Natural killer cell (primary cell): ENCODE measurements around the gene NPW. TPM values are rescaled to one million over a fixed set of nuclear protein-coding genes. Genes with fewer than 3 reads are reported as not detected.

ENCODE experiments used
- ATAC-seq, 3 donors: fragments of 150-1000 bp in 2 of 3; fragments of 200-7000 bp in 1 of 3; cut with Tn5 transposase; 1 replicate in 1 of 3; 2 replicates in 2 of 3; pipeline ENCODE4 v1.10.0; 2021; ENCODE audit warnings: mild to moderate bottlenecking in 2 of 3, moderate library complexity in 2 of 3
- DNase-seq, 2 donors: peaks; one replicate each; pipeline versions ENCODE4 v3.0.0 to v3.0.0-alpha.2; 2013 to 2021; ENCODE audit warnings: mixed read lengths in 1 of 2
- H3K27ac ChIP-seq: one replicate; pipeline ENCODE4 v1.5.1; 2013; ENCODE audit warnings: mild to moderate bottlenecking, low read length
- H3K27me3 ChIP-seq: one replicate; pipeline ENCODE4 v1.6.1; 2013; ENCODE audit warnings: low read length; ENCODE audit not compliant: control insufficient read depth, insufficient read depth
- H3K36me3 ChIP-seq: one replicate; pipeline ENCODE4 v1.6.1; 2013; ENCODE audit warnings: low read length; ENCODE audit not compliant: control insufficient read depth, insufficient read depth
- H3K4me1 ChIP-seq: one replicate; pipeline ENCODE4 v1.6.1; 2013; ENCODE audit warnings: low read length; ENCODE audit not compliant: control insufficient read depth, insufficient read depth
- H3K4me3 ChIP-seq: one replicate; pipeline ENCODE4 v1.5.1; 2013; ENCODE audit warnings: low read length
- H3K9me3 ChIP-seq: one replicate; pipeline ENCODE4 v1.6.1; 2013; ENCODE audit warnings: low read length; ENCODE audit not compliant: control insufficient read depth, insufficient read depth
- H3K27ac Mint-ChIP-seq, 2 donors: one replicate each; pipeline ENCODE4 v1.8.0; 2022; ENCODE audit warnings: mild to moderate bottlenecking in 2 of 2, mixed read lengths in 2 of 2, moderate library complexity in 1 of 2
- H3K27me3 Mint-ChIP-seq, 2 donors: one replicate each; pipeline ENCODE4 v1.8.0; 2022; ENCODE audit warnings: low read depth in 2 of 2, mixed read lengths in 2 of 2
- H3K36me3 Mint-ChIP-seq: one replicate; pipeline ENCODE4 v1.8.0; 2022; ENCODE audit warnings: mixed read lengths
- H3K4me1 Mint-ChIP-seq, 2 donors: one replicate each; pipeline ENCODE4 v1.8.0; 2022; ENCODE audit warnings: mixed read lengths in 2 of 2
- H3K4me3 Mint-ChIP-seq: one replicate; pipeline ENCODE4 v1.8.0; 2022; ENCODE audit warnings: mild to moderate bottlenecking, moderate library complexity, mixed read lengths
- H3K9me3 Mint-ChIP-seq, 2 donors: one replicate each; pipeline ENCODE4 v1.8.0; 2022; ENCODE audit warnings: mixed read lengths in 2 of 2
- CTCF ChIP-seq: fragments of 200-600 bp; IDR thresholded peaks from one replicate; pipeline ENCODE4 v1.8.0; 2022; ENCODE audit warnings: antibody characterized with exemption
- WGBS: methylation state at CpG from one replicate; pipeline ENCODE4 v1.1.7; 2013; ENCODE audit warnings: missing lambda C conversion rate; ENCODE audit not compliant: insufficient coverage; 5-methylcytosine and 5-hydroxymethylcytosine counted together
- intact Hi-C: fragments of 100-400 bp; cut with micrococcal nuclease; formaldehyde crosslinking; loops from one replicate; pipeline ENCODE4 v1.14.2; 2022
- total RNA-seq, 4 donors: library from RNA; stranded (reverse); fragments of 120-200 nt in 1 of 4; gene quantifications; one replicate each; pipeline versions ENCODE4 v1.2.3 to v1.2.4, GENCODE V29; 2013 to 2022

The NPW gene
- total RNA-seq, 3 donors from 2014 or later (not counting 1 experiment from before 2014, with no cell fraction given), result 0.80 TPM; not detected in 2

- Histone ChIP-seq H3K27me3 (peaks cover 9% of the 10 kb centered on the region), H3K27ac (no peak overlapping the region), H3K36me3 (peaks cover 10% of the 10 kb centered on the region), H3K9me3 (no peaks in the 10 kb centered on the region), H3K4me1 (peaks cover 47% of the 10 kb centered on the region), H3K4me3 (no peak overlapping the region)
- H3K4me1 Mint-ChIP-seq, result peaks cover 4 to 37% of the 10 kb centered on the region in 2 donors
- ATAC-seq (no peak), DNase-seq (no peak)
- H3K27ac Mint-ChIP-seq, result no peak overlapping the region
- intact Hi-C loops, result no loop called here
- no peaks in the 10 kb centered on the region for H3K36me3 Mint-ChIP-seq
- H3K27me3 Mint-ChIP-seq, result peaks cover 0 to 7% of the 10 kb centered on the region in 2 donors
- no peak for TF ChIP-seq CTCF
- no peak overlapping the region for H3K4me3 Mint-ChIP-seq
- H3K9me3 Mint-ChIP-seq, result no peaks in the 10 kb centered on the region
- WGBS, result 97% methylated on average over 10 of the region's 10 CpGs
These were observed 32.4 kb upstream of the NPW start for GRCh38 chr16:1987198-1987597.

- peak within 1 kb of the TSS; percentile 55 for H3K4me3 ChIP-seq
- peaks cover 10% of the 10 kb centered on the region for H3K36me3 ChIP-seq
- H3K9me3 Mint-ChIP-seq, result no peaks in the 10 kb centered on the region
These were observed 30.1 kb upstream of the NPW start, which contains the start of gene SYNGR3 for GRCh38 chr16:1989209-1990100. TSS of gene SYNGR3 (plus strand) at chr16:1989970. CDS start at chr16:1990103, 133 bp downstream.

GRCh38 chr16:1990101-1990350 is 29.6 kb upstream of the NPW start:
- no peaks in the 10 kb centered on the region for H3K9me3 Mint-ChIP-seq
- no peaks in the 10 kb centered on the region for H3K9me3 ChIP-seq
- peaks cover 0 to 2% of the 10 kb centered on the region in 2 donors for H3K27me3 Mint-ChIP-seq
- H3K4me3 Mint-ChIP-seq, result peak overlapping the region; percentile 35
- H3K4me3 ChIP-seq, result peak overlapping the region; percentile 55
- H3K27ac Mint-ChIP-seq, result peak overlapping the region in 1 of 2 donors; percentile 84
- H3K27ac ChIP-seq, result no peak overlapping the region
- H3K4me1 ChIP-seq, result peaks cover 37% of the 10 kb centered on the region
- H3K36me3 Mint-ChIP-seq, result no peaks in the 10 kb centered on the region
- H3K36me3 ChIP-seq, result peaks cover 10% of the 10 kb centered on the region
- peaks cover 0 to 33% of the 10 kb centered on the region in 2 donors for H3K4me1 Mint-ChIP-seq
- under 1% methylated on average over 16 of the region's 25 CpGs for WGBS
- DNase-seq (no peak), ATAC-seq (no peak)
- intact Hi-C loops, result no loop called here
- H3K27me3 ChIP-seq, result peaks cover 2% of the 10 kb centered on the region
- TF ChIP-seq CTCF, result no peak

More at GRCh38 chr16:1989209-1990100, 30.1 kb upstream of the NPW start, which contains the start of gene SYNGR3:
- 12% methylated on average over 67 of the region's 67 CpGs for WGBS
- intact Hi-C loops, result no loop called here
- Histone ChIP-seq H3K27ac (peak within 1 kb of the TSS; percentile 72), H3K4me1 (peaks cover 42% of the 10 kb centered on the region), H3K27me3 (peaks cover 2% of the 10 kb centered on the region), H3K9me3 (no peaks in the 10 kb centered on the region)
- Mint-ChIP-seq H3K4me1 (peaks cover 0 to 37% of the 10 kb centered on the region in 2 donors), H3K27ac (peak within 1 kb of the TSS; percentile 84), H3K27me3 (peaks cover 0 to 2% of the 10 kb centered on the region in 2 donors), H3K4me3 (peak within 1 kb of the TSS; percentile 84), H3K36me3 (no peaks in the 10 kb centered on the region)
- DNase-seq, result peak in 1 of 2 donors; percentile 28
- no peak for ATAC-seq
- no peak for TF ChIP-seq CTCF
